GM18951 (cell line): ENCODE results near the gene SULT4A1.

ENCODE experiments used
- POLR2A ChIP-seq: IDR thresholded peaks from 4 replicates; pipeline ENCODE4 v1.6.1; 2011; ENCODE audit warnings: mild to moderate bottlenecking; ENCODE audit not compliant: insufficient read length, insufficient read depth; ENCODE audit errors: extremely low read depth
- in situ Hi-C: fragments of 300-500 bp; cut with MboI; formaldehyde crosslinking; loops from one replicate; pipeline ENCODE4 v1.12.0; 2022; ENCODE audit warnings: low sequenced_read_pairs, mixed read lengths, inconsistent platforms; ENCODE audit not compliant: unreplicated experiment

Gene SULT4A1

GRCh38 chr22:43821606-43822425 lies 40.5 kb downstream of the SULT4A1 start:
- TF ChIP-seq POLR2A, result no peak
- in situ Hi-C loops, result no loop called here

GRCh38 chr22:43820651-43821305 lies 41.5 kb downstream of the SULT4A1 start:
- in situ Hi-C loops, result no loop called here

GRCh38 chr22:43819931-43820640 lies 42.2 kb downstream of the SULT4A1 start:
- no peak for TF ChIP-seq POLR2A
- in situ Hi-C loops, result no loop called here

More at GRCh38 chr22:43820651-43821305, 41.5 kb downstream of the SULT4A1 start:
- no peak for TF ChIP-seq POLR2A

- no peak for TF ChIP-seq POLR2A
- in situ Hi-C loops, result no loop called here
Measured at GRCh38 chr22:43819421-43819921, 42.8 kb downstream of the SULT4A1 start.

GRCh38 chr22:43818981-43819380 lies 43.3 kb downstream of the SULT4A1 start:
- in situ Hi-C loops, result no loop called here
- no peak for TF ChIP-seq POLR2A

GRCh38 chr22:43817402-43817801 lies 44.9 kb downstream of the SULT4A1 start:
- no peak for TF ChIP-seq POLR2A
- in situ Hi-C loops, result no loop called here

- in situ Hi-C loops, result no loop called here
Measured at GRCh38 chr22:43814264-43814663, 48.0 kb downstream of the SULT4A1 start.

GRCh38 chr22:43812890-43813289 lies 49.4 kb downstream of the SULT4A1 start:
- in situ Hi-C loops, result no loop called here
- TF ChIP-seq POLR2A, result no peak

More at GRCh38 chr22:43814264-43814663, 48.0 kb downstream of the SULT4A1 start:
- TF ChIP-seq POLR2A, result no peak

- peak; percentile 88 for TF ChIP-seq POLR2A
- in situ Hi-C loops, result no loop called here
Measured at GRCh38 chr22:43812149-43812842, 50.0 kb downstream of the SULT4A1 start, which contains the start of gene EFCAB6. TSS of gene EFCAB6 (minus strand) at chr22:43812305. CDS start at chr22:43782318, 29,987 bp downstream.

GRCh38 chr22:43811777-43812148 lies 50.5 kb downstream of the SULT4A1 start:
- in situ Hi-C loops, result no loop called here
- TF ChIP-seq POLR2A, result no peak

GRCh38 chr22:43802897-43803495 lies 59.3 kb downstream of the SULT4A1 start:
- in situ Hi-C loops, result no loop called here

GRCh38 chr22:43800970-43801369 lies 61.3 kb downstream of the SULT4A1 start:
- TF ChIP-seq POLR2A, result no peak
- in situ Hi-C loops, result no loop called here

More at GRCh38 chr22:43802897-43803495, 59.3 kb downstream of the SULT4A1 start:
- no peak for TF ChIP-seq POLR2A
